GM15510 (cell line): ENCODE data around the gene NOX5.

Source experiments
- POLR2A ChIP-seq: IDR thresholded peaks from 3 replicates; pipeline ENCODE4 v1.6.1; 2011; ENCODE audit warnings: borderline replicate concordance; ENCODE audit not compliant: insufficient read length; ENCODE audit errors: extremely low read depth

The NOX5 gene

GRCh38 chr15:69009341-69009740 is 5.2 kb upstream of the NOX5 start:
- no peak for TF ChIP-seq POLR2A

- no peak for TF ChIP-seq POLR2A
Observed at GRCh38 chr15:69011641-69012040, 2.9 kb upstream of the NOX5 start.

GRCh38 chr15:69012761-69013364 is 1.6 kb upstream of the NOX5 start:
- TF ChIP-seq POLR2A, result no peak

- no peak for TF ChIP-seq POLR2A
Observed at GRCh38 chr15:69013726-69014406, 629 bp upstream of the NOX5 start.

- TF ChIP-seq POLR2A, result no peak
Observed at GRCh38 chr15:69015591-69015990, 1.1 kb downstream of the NOX5 start.

- TF ChIP-seq POLR2A, result no peak
Observed at GRCh38 chr15:69016021-69016595, 1.6 kb downstream of the NOX5 start.

- no peak for TF ChIP-seq POLR2A
Observed at GRCh38 chr15:69017978-69018377, 3.5 kb downstream of the NOX5 start.

GRCh38 chr15:69018951-69019350 is 4.5 kb downstream of the NOX5 start:
- TF ChIP-seq POLR2A, result no peak

GRCh38 chr15:69021895-69022294 is 7.4 kb downstream of the NOX5 start:
- TF ChIP-seq POLR2A, result no peak

GRCh38 chr15:69025320-69025719 is 10.8 kb downstream of the NOX5 start:
- no peak for TF ChIP-seq POLR2A

GRCh38 chr15:69026355-69026754 is 11.9 kb downstream of the NOX5 start:
- no peak for TF ChIP-seq POLR2A

- TF ChIP-seq POLR2A, result no peak
Observed at GRCh38 chr15:69027976-69028518, 13.6 kb downstream of the NOX5 start.

- TF ChIP-seq POLR2A, result no peak
Observed at GRCh38 chr15:69031013-69032001, 16.8 kb downstream of the NOX5 start.

GRCh38 chr15:69032031-69032430 is 17.5 kb downstream of the NOX5 start:
- no peak for TF ChIP-seq POLR2A
